ENCODE data around the gene RAB11FIP3. TPM values are rescaled to one million over a fixed set of nuclear protein-coding genes. Genes with fewer than 3 reads are reported as not detected.

The RAB11FIP3 gene
- total and polyA plus RNA-seq, 10 of the 15 experiments (the other 5 are each of a cell fraction or from before 2014, with no cell fraction given), result 1.2 to 27.3 (median 7.7) TPM

GRCh38 chr16:476039-476438 is 50.6 kb downstream of the RAB11FIP3 start:
- H3K4me3 ChIP-seq, result no peak overlapping the region
- ChIA-PET CTCF (no interaction called here), RAD21 (ENCODE audit: unreplicated experiment) (no interaction called here), POLR2A (no interaction called here), SMC1A (ENCODE audit: uncharacterized antibody, unreplicated experiment) (no interaction called here)
- no peak for FAIRE-seq
- H4K20me1 ChIP-seq (ENCODE audit: control insufficient read depth, insufficient read depth), result no peaks in the 10 kb centered on the region
- no peaks in the 10 kb centered on the region for H3K4me1 ChIP-seq (ENCODE audit: control insufficient read depth, insufficient read depth, low read length)
- ATAC-seq, result no peak
- no peak overlapping the region for H3K9ac ChIP-seq (ENCODE audit: control insufficient read depth, insufficient read depth, low read length)
- intact Hi-C loops (cut with micrococcal nuclease; ENCODE audit: unreplicated experiment) (no loop called here), in situ Hi-C loops (cut with MboI) (no loop called here)
- no peak overlapping the region for H3K27ac ChIP-seq (ENCODE audit: control insufficient read depth, insufficient read depth)
- no peak for DNase-seq (ENCODE audit: low read depth, low spot score)
- H2AFZ ChIP-seq (ENCODE audit: control insufficient read depth, low read depth, low read length), result no peak overlapping the region
- H3K27me3 ChIP-seq (replicated peaks in 1 of 2; ENCODE audit: control insufficient read depth in 2 of 2, insufficient read depth in 2 of 2, low read length in 1 of 2), result no peaks in the 10 kb centered on the region
- H3K4me2 ChIP-seq (ENCODE audit: control insufficient read depth, insufficient read depth), result no peak overlapping the region
- WGBS (ENCODE audit: insufficient coverage, insufficient replicate concordance, low lambda C conversion rate, missing lambda C conversion rate), result 94% methylated on average over 6 of the region's 6 CpGs
- H3K36me3 ChIP-seq (ENCODE audit: control insufficient read depth in 2 of 2, insufficient read depth in 2 of 2, low read length in 1 of 2), result peaks cover 5 to 8% of the 10 kb centered on the region in 2 experiments; a peak in 3 of 4 replicates
- BruUV-seq (replicated peaks), result no TSS peak
- H3K9me3 ChIP-seq (replicated peaks; ENCODE audit: control insufficient read depth, insufficient read depth, low read length), result no peaks in the 10 kb centered on the region
- H3K79me2 ChIP-seq (ENCODE audit: control insufficient read depth, insufficient read depth, low read length), result no peaks in the 10 kb centered on the region
- TF ChIP-seq TCF7 (IDR thresholded peaks at IDR 0.05; ENCODE audit: borderline replicate concordance), result no peak
- TF ChIP-seq ZBTB40 (IDR thresholded peaks at IDR 0.05; ENCODE audit: borderline replicate concordance), result no peak
- no peak for TF ChIP-seq TCF3 (IDR thresholded peaks at IDR 0.05; ENCODE audit: borderline replicate concordance, insufficient read depth, low read depth, low read length)
- no peak for TF ChIP-seq BCL3 (IDR thresholded peaks at IDR 0.05; ENCODE audit: borderline replicate concordance, insufficient read depth, low read depth, low read length, poor library complexity, severe bottlenecking)
- no peak for TF ChIP-seq ZNF274 (IDR thresholded peaks at IDR 0.05; ENCODE audit: insufficient read depth, insufficient read length)
- no peak for TF ChIP-seq SUPT20H (IDR thresholded peaks at IDR 0.05; ENCODE audit: borderline replicate concordance, control insufficient read depth, low read depth, low read length)
- no peak for TF ChIP-seq SMARCA5 (IDR thresholded peaks at IDR 0.05)
- no peak for TF ChIP-seq USF2 (IDR thresholded peaks at IDR 0.05; ENCODE audit: borderline replicate concordance, low read depth, low read length)
- TF ChIP-seq PKNOX1 (IDR thresholded peaks at IDR 0.05), result no peak
- TF ChIP-seq CHD4 (IDR thresholded peaks at IDR 0.05), result no peak
- TF ChIP-seq GABPA (IDR thresholded peaks at IDR 0.05; ENCODE audit: low read depth), result no peak
- no peak for TF ChIP-seq CEBPB (IDR thresholded peaks at IDR 0.05; ENCODE audit: borderline replicate concordance in 1 of 2, low read depth in 2 of 2, low read length in 2 of 2)
- TF ChIP-seq ZNF592 (IDR thresholded peaks at IDR 0.05), result no peak
